Astrocyte of the cerebellum (primary cell): ENCODE data around the gene COA1.

Experiments
- DNase-seq: peaks from one replicate; pipeline ENCODE4 v3.0.0-alpha.2; 2011; ENCODE audit warnings: low read depth
- H3K4me3 ChIP-seq: 2 replicates; pipeline ENCODE4 v1.5.1; 2011; ENCODE audit warnings: mild to moderate bottlenecking, low read depth, low read length, moderate library complexity
- CTCF ChIP-seq: IDR thresholded peaks from 2 replicates; pipeline ENCODE4 v1.5.1; 2012; ENCODE audit warnings: low read length, low read depth, moderate library complexity, mild to moderate bottlenecking; ENCODE audit errors: missing control alignments
- in situ Hi-C: cut with HindIII; loops from 2 replicates; pipeline ENCODE4 v1.10.0; 2017; ENCODE audit warnings: low sequenced_read_pairs

The COA1 gene

GRCh38 chr7:43768887-43769272 is 39.6 kb upstream of the COA1 start:
- no peak overlapping the region for H3K4me3 ChIP-seq
- no peak for DNase-seq
- no peak for TF ChIP-seq CTCF
- in situ Hi-C loops: no loop called here

GRCh38 chr7:43768201-43768886 is 39.0 kb upstream of the COA1 start:
- TF ChIP-seq CTCF: no peak
- H3K4me3 ChIP-seq: no peak overlapping the region
- DNase-seq: no peak
- in situ Hi-C loops: no loop called here

- DNase-seq: no peak
- H3K4me3 ChIP-seq: no peak overlapping the region
- in situ Hi-C loops: no loop called here
- no peak for TF ChIP-seq CTCF
Observed at GRCh38 chr7:43767311-43767710, 38.0 kb upstream of the COA1 start.

- no peak for DNase-seq
- in situ Hi-C loops: no loop called here
- no peak overlapping the region for H3K4me3 ChIP-seq
- no peak for TF ChIP-seq CTCF
Observed at GRCh38 chr7:43766564-43766963, 37.2 kb upstream of the COA1 start.

GRCh38 chr7:43764807-43765491 is 35.6 kb upstream of the COA1 start:
- no peak for TF ChIP-seq CTCF
- H3K4me3 ChIP-seq: no peak overlapping the region
- DNase-seq: no peak
- in situ Hi-C loops: no loop called here

GRCh38 chr7:43764039-43764761 is 34.9 kb upstream of the COA1 start:
- no peak for DNase-seq
- no peak overlapping the region for H3K4me3 ChIP-seq
- in situ Hi-C loops: no loop called here

More at GRCh38 chr7:43764039-43764761, 34.9 kb upstream of the COA1 start:
- no peak for TF ChIP-seq CTCF
